ENCODE measurements around the gene TMEM150B. TPM values are rescaled to one million over a fixed set of nuclear protein-coding genes. Genes with fewer than 3 reads are reported as not detected.

The TMEM150B gene
- total and polyA plus RNA-seq, 9 of the 15 experiments (the other 6 are each of a cell fraction or from before 2014, with no cell fraction given): 0.47 to 1.3 (median 0.74) TPM; not detected in 2

DNA sequence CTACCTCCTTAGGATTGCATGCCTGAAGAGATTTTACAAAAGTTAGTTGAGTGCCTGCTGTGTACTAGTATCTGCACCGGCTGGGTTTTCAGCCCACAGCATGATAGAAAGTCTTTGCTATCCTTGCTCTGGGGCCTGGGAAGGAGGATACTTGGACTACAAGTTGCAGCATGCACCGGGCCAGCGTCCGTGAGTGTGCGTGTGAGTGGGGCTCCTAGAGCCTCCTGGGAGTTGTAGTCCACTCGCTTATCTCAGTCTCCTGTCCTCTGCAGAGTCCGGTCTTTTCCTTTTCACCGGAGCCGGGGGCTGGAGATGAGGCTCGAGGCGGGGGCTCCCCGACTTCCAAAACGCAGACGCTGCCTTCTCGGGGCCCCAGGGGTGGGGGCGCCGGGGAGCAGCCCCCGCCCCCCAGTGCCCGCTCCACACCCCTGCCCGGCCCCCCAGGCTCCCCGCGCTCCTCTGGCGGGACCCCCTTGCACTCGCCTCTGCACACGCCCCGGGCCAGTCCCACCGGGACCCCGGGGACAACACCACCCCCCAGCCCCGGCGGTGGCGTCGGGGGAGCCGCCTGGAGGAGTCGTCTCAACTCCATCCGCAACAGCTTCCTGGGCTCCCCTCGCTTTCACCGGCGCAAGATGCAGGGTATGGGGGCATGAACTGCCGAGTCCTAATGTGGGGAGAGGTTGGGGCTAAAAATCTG, 20.7 kb downstream of the TMEM150B start (continued):
- no peak for TF ChIP-seq USF2 (CRISPR knock-in tag; IDR thresholded peaks at IDR 0.05)
- TF ChIP-seq SIX5 (IDR thresholded peaks at IDR 0.05; ENCODE audit: borderline replicate concordance in 1 of 2, insufficient read depth in 1 of 2, low read depth in 1 of 2, low read length in 2 of 2): peak; percentile 98
- TF ChIP-seq, protein P1, sequence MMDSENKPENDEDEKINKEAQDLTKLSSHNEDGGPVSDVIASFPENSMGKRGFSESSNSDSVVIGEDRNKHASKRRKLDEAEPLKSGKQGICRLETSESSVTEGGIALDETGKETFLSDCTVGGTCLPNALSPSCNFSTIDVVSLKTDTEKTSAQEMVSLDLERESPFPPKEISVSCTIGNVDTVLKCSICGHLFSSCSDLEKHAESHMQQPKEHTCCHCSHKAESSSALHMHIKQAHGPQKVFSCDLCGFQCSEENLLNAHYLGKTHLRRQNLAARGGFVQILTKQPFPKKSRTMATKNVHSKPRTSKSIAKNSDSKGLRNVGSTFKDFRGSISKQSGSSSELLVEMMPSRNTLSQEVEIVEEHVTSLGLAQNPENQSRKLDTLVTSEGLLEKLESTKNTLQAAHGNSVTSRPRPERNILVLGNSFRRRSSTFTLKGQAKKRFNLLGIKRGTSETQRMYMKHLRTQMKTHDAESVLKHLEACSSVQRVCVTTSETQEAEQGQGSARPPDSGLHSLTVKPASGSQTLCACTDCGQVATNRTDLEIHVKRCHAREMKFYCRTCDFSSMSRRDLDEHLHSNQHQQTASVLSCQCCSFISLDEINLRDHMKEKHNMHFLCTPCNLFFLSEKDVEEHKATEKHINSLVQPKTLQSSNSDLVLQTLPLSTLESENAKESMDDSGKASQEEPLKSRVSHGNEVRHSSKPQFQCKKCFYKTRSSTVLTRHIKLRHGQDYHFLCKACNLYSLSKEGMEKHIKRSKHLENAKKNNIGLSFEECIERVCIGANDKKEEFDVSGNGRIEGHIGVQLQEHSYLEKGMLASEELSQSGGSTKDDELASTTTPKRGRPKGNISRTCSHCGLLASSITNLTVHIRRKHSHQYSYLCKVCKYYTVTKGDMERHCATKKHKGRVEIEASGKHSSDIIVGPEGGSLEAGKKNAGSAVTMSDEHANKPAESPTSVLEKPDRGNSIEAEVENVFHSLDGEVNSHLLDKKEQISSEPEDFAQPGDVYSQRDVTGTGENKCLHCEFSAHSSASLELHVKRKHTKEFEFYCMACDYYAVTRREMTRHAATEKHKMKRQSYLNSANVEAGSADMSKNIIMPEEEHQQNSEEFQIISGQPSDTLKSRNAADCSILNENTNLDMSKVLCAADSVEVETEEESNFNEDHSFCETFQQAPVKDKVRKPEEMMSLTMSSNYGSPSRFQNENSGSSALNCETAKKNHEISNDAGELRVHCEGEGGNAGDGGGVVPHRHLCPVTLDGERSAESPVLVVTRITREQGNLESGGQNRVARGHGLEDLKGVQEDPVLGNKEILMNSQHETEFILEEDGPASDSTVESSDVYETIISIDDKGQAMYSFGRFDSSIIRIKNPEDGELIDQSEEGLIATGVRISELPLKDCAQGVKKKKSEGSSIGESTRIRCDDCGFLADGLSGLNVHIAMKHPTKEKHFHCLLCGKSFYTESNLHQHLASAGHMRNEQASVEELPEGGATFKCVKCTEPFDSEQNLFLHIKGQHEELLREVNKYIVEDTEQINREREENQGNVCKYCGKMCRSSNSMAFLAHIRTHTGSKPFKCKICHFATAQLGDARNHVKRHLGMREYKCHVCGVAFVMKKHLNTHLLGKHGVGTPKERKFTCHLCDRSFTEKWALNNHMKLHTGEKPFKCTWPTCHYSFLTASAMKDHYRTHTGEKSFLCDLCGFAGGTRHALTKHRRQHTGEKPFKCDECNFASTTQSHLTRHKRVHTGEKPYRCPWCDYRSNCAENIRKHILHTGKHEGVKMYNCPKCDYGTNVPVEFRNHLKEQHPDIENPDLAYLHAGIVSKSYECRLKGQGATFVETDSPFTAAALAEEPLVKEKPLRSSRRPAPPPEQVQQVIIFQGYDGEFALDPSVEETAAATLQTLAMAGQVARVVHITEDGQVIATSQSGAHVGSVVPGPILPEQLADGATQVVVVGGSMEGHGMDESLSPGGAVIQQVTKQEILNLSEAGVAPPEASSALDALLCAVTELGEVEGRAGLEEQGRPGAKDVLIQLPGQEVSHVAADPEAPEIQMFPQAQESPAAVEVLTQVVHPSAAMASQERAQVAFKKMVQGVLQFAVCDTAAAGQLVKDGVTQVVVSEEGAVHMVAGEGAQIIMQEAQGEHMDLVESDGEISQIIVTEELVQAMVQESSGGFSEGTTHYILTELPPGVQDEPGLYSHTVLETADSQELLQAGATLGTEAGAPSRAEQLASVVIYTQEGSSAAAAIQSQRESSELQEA (IDR thresholded peaks at IDR 0.05; ENCODE audit: low read depth): no peak
- TF ChIP-seq SNAPC5 (CRISPR knock-in tag; IDR thresholded peaks at IDR 0.05): no peak
- peak in 1 of 2 experiments; percentile 98 for TF ChIP-seq AFF1 (IDR thresholded peaks at IDR 0.05; ENCODE audit: low read depth in 1 of 2, partially characterized antibody in 2 of 2)
- TF ChIP-seq, protein P2, sequence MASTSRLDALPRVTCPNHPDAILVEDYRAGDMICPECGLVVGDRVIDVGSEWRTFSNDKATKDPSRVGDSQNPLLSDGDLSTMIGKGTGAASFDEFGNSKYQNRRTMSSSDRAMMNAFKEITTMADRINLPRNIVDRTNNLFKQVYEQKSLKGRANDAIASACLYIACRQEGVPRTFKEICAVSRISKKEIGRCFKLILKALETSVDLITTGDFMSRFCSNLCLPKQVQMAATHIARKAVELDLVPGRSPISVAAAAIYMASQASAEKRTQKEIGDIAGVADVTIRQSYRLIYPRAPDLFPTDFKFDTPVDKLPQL (IDR thresholded peaks at IDR 0.05; ENCODE audit: extremely low read depth, insufficient read length): no peak

Measured in K562 (cell line).